Heart left ventricle (tissue), 13 donors: ENCODE measurements around the gene ADGRG1.

Experiments used
- CTCF ChIP-seq, 12 donors: fragments of 200-600 bp; sonication (generic) in 4 of 12; IDR thresholded peaks; one replicate each; pipeline versions ENCODE4 v1.5.0 to v1.8.0; 2018 to 2022; ENCODE audit warnings: antibody characterized with exemption in 12 of 12, mild to moderate bottlenecking in 5 of 12
- POLR2A ChIP-seq, 2 donors: fragments of 450-650 bp; IDR thresholded peaks; one replicate each; pipeline ENCODE4 v1.6.1; 2017; ENCODE audit warnings: antibody characterized with exemption in 2 of 2, mild to moderate bottlenecking in 2 of 2, moderate library complexity in 2 of 2
- donor health status: ischemic (EF 13 %, LVEDD 7.1; RV severe dilation, severe dysfunction).
- donor health status: DM: no; HTN: yes; CAD: no.
- donor health status: DM: no; HTN: no; CAD: no.
- donor health status: ischemic (EF 25% LVEDD 6.9; RV normal size, moderate dysfunction).
- donor health status: ischemic (EF 25% LVEDD 5.7; RV mildly dilated, moderate dysfunction).
- donor health status: ischemic (EF 35%, LVEDD 5.7; RV mildly dilated, moderate dysfunction).
- donor health status: nonischemic (EF 11% LVEDD 7.7; RV severe dilation, severe dysfunction).
- donor health status: DM: yes; HTN: yes; CAD: no.
- donor health status: PGD.
- donor health status: ischemic (EF 29% LVEDD 5.4; RV normal size, mild dysfunction).
- donor health status: nonischemic (EF 23%, LVEDD 6.1; RV moderate dilation, normal function).

- TF ChIP-seq POLR2A (IDR thresholded peaks at IDR 0.05) (no peak), CTCF (IDR thresholded peaks at IDR 0.05) (no peak)
Measured at GRCh38 chr16:57672824-57673223, 44.4 kb downstream of the ADGRG1 start.
